Spleen (tissue), 13 donors: ENCODE results near the gene ZFP28. TPM values are rescaled to one million over a fixed set of nuclear protein-coding genes. Genes with fewer than 3 reads are reported as not detected.

Source experiments
- DNase-seq: peaks from one replicate; pipeline ENCODE4 v3.0.0-alpha.2; 2020
- H3K27ac ChIP-seq, 8 donors: fragments of 200-600 bp; sonication (generic) in 7 of 8; 1 replicate in 4 of 8; 2 replicates in 4 of 8; pipeline versions ENCODE4 v1.5.0 to v1.8.0; 2016 to 2021; ENCODE audit warnings: inconsistent platforms in 4 of 8, mild to moderate bottlenecking in 4 of 8, moderate library complexity in 1 of 8
- H3K27me3 ChIP-seq, 7 donors: fragments of 200-600 bp; sonication (generic) in 6 of 7; replicated peaks in 1 of 7; 1 replicate in 4 of 7; 2 replicates in 3 of 7; pipeline versions ENCODE4 v1.5.0 to v1.8.0; 2016 to 2021; ENCODE audit warnings: inconsistent platforms in 3 of 7, mild to moderate bottlenecking in 1 of 7
- H3K36me3 ChIP-seq, 6 donors: fragments of 200-600 bp; sonication (generic) in 5 of 6; 1 replicate in 4 of 6; 2 replicates in 2 of 6; pipeline versions ENCODE4 v1.5.0 to v1.8.0; 2016 to 2021; ENCODE audit warnings: inconsistent platforms in 2 of 6
- H3K4me1 ChIP-seq, 6 donors: fragments of 200-600 bp; sonication (generic) in 5 of 6; 1 replicate in 3 of 6; 2 replicates in 3 of 6; pipeline versions ENCODE4 v1.5.0 to v1.8.0; 2016 to 2021; ENCODE audit warnings: inconsistent platforms in 3 of 6
- H3K4me3 ChIP-seq, 8 donors: fragments of 200-600 bp; sonication (generic) in 7 of 8; 1 replicate in 4 of 8; 2 replicates in 4 of 8; pipeline versions ENCODE4 v1.5.0 to v1.8.0; 2016 to 2021; ENCODE audit warnings: inconsistent platforms in 4 of 8, mild to moderate bottlenecking in 4 of 8, moderate library complexity in 2 of 8
- H3K9me3 ChIP-seq, 8 donors: fragments of 200-600 bp; sonication (generic) in 7 of 8; 1 replicate in 4 of 8; 2 replicates in 4 of 8; pipeline versions ENCODE4 v1.5.0 to v1.8.0; 2016 to 2021; ENCODE audit warnings: inconsistent platforms in 4 of 8
- POLR2A ChIP-seq, 3 donors: fragments of 450-650 bp; IDR thresholded peaks; one replicate each; pipeline ENCODE4 v1.5.1; 2017; ENCODE audit warnings: antibody characterized with exemption in 3 of 3, mild to moderate bottlenecking in 1 of 3
- POLR2AphosphoS5 ChIP-seq, 3 donors: sonication (generic); formaldehyde crosslinking; IDR thresholded peaks; one replicate each; pipeline ENCODE4 v1.5.1; 2017; ENCODE audit warnings: antibody characterized with exemption in 3 of 3
- WGBS, 5 donors: extraction: QIAGEN DNeasy Blood & Tissue Kit in 3 of 5; methylation state at CpG; one replicate each; pipeline versions ENCODE4 v1.1.5 to v1.1.7; 2013 to 2018; 5-methylcytosine and 5-hydroxymethylcytosine counted together
- intact Hi-C: fragments of 100-400 bp; cut with DNase I; formaldehyde crosslinking; loops from one replicate; pipeline ENCODE4 v1.15.0; 2023; ENCODE audit warnings: low total_unique reads
- long read RNA-seq, 2 donors: transcript quantifications; one replicate each; lab custom pipeline, GENCODE V29; 2026
- polyA plus RNA-seq, 3 donors: library from polyadenylated mRNA; stranded (reverse); fragments of 200-250 nt; gene quantifications; one replicate each; pipeline ENCODE4 v1.2.1, GENCODE V29; 2013
- total RNA-seq, 7 donors: library from RNA; depleted of rRNA in 3 of 7; stranded (reverse); fragments of >200 nt in 3 of 7; fragmentation: NEBNext Ultra II Directional in 4 of 7; extraction: Animal tissue kit (Norgen Biotek cat#: 25700) in 4 of 7; gene quantifications; one replicate each; pipeline versions ENCODE4 v1.1.0 to v1.2.1, GENCODE V29; 2016 to 2021
- TF ChIP-seq, protein P1 (sequence below), 11 experiments: fragments of 200-600 bp in 7 of 11; fragments of 450-650 bp in 4 of 11; sonication (generic) in 4 of 11; IDR thresholded peaks in 8 of 11; conservative IDR thresholded peaks in 3 of 11; 1 replicate in 7 of 11; 2 replicates in 4 of 11; pipeline versions ENCODE4 v1.4.0 to v1.8.0; 2016 to 2021; ENCODE audit warnings: antibody characterized with exemption in 11 of 11, inconsistent platforms in 4 of 11, mild to moderate bottlenecking in 1 of 11
- donor health status: healthy with polysubstance abuse.
- donor health status: DM: no; HTN: no; CAD: no; lungs with moderate emphysema.
- donor health status: DM: no; HTN: no; CAD: no.
- donor health status: Bipolar disorder and iron deficiency.
- donor health status: healthy.
- donor health status: DM: no; HTN: no; CAD: no.
- donor health status: DM: yes; HTN: yes; CAD: no.

The ZFP28 gene
- total RNA-seq (1 to 10 TPM; 4.7 to 8.1 (median 5.5) TPM), polyA plus RNA-seq (1 to 10 TPM; 2.0 to 2.7 (median 2.6) TPM)
- long read RNA-seq, donor 1, full-length matches to known transcripts = 2 of 2 reads
- long read RNA-seq, donor 1, partial matches to known transcripts = 0 of 2 reads
- long read RNA-seq, donor 1, other reads (novel, unspliced or antisense) = 0 of 2 reads
- long read RNA-seq, donor 2, full-length matches to known transcripts = 1 of 1 reads
- long read RNA-seq, donor 2, partial matches to known transcripts = 0 of 1 reads
- long read RNA-seq, donor 2, other reads (novel, unspliced or antisense) = 0 of 1 reads

DNA sequence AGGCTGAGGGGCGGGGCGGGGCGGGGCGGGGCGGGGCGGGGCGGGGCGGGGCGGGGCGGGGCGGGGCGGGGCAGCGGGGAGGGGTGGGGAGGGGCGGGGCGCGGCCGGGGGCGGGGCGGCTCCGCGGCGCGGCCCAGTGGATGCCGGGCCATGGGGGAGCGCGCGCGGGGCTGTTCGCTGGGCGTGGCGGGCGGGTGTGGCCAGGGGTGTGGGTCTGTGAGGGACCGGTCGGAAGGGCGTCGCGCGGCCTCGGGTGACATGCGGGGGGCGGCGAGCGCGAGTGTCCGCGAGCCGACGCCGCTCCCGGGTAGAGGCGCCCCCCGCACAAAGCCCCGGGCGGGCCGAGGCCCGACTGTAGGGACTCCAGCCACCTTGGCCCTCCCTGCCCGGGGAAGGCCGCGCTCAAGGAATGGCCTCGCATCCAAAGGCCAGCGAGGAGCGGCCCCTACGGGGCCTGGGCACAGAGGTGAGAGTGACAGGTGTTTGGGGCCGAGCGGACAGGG lies at the start of gene ZFP28:
Gene ZFP28, plus strand, starts transcription at position 188 of the 503 bp plus-strand sequence. Its CDS starts 71 bp downstream, at position 259.
- no peaks in the 10 kb centered on the region for H3K27me3 ChIP-seq
- peaks cover 0 to 20% (median 8%) of the 10 kb centered on the region in 6 donors for H3K4me1 ChIP-seq
- peak within 1 kb of the TSS; percentile 93 to 99 (median 95) for H3K27ac ChIP-seq
- H3K9me3 ChIP-seq = peaks cover 13 to 96% (median 86%) of the 10 kb centered on the region in 8 donors
- DNase-seq = peak; percentile 94
- TF ChIP-seq, protein P1, sequence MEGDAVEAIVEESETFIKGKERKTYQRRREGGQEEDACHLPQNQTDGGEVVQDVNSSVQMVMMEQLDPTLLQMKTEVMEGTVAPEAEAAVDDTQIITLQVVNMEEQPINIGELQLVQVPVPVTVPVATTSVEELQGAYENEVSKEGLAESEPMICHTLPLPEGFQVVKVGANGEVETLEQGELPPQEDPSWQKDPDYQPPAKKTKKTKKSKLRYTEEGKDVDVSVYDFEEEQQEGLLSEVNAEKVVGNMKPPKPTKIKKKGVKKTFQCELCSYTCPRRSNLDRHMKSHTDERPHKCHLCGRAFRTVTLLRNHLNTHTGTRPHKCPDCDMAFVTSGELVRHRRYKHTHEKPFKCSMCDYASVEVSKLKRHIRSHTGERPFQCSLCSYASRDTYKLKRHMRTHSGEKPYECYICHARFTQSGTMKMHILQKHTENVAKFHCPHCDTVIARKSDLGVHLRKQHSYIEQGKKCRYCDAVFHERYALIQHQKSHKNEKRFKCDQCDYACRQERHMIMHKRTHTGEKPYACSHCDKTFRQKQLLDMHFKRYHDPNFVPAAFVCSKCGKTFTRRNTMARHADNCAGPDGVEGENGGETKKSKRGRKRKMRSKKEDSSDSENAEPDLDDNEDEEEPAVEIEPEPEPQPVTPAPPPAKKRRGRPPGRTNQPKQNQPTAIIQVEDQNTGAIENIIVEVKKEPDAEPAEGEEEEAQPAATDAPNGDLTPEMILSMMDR (IDR thresholded peaks at IDR 0.05 in 8 of 11, conservative IDR thresholded peaks at IDR 0.05 in 3 of 11) = no peak
- TF ChIP-seq POLR2AphosphoS5 (IDR thresholded peaks at IDR 0.05) (no peak), POLR2A (IDR thresholded peaks at IDR 0.05) (no peak)
- H3K4me3 ChIP-seq = peak within 1 kb of the TSS; percentile 58 to 90 (median 68)
- intact Hi-C loops = no loop called here
- WGBS, 5 donors = 1 to 18% (median 5%) methylated on average over 11 to 53 of the region's 65 CpGs
- H3K36me3 ChIP-seq = peaks cover 0 to 53% (median 13%) of the 10 kb centered on the region in 6 donors

GRCh38 chr19:56491399-56491798 lies 47.3 kb upstream of the ZFP28 start:
- Histone ChIP-seq H3K36me3 (peaks cover 0 to 68% (median 14%) of the 10 kb centered on the region in 6 donors), H3K9me3 (peaks cover 4 to 100% (median 99%) of the 10 kb centered on the region in 8 donors), H3K4me3 (no peak overlapping the region), H3K4me1 (no peaks in the 10 kb centered on the region), H3K27me3 (no peaks in the 10 kb centered on the region), H3K27ac (no peak overlapping the region)
- intact Hi-C loops = no loop called here
- no peak for DNase-seq
- 88 to 94% (median 90%) methylated on average over 3 of the region's 3 CpGs for WGBS, 5 donors
- no peak for TF ChIP-seq POLR2AphosphoS5 (IDR thresholded peaks at IDR 0.05)
- TF ChIP-seq, protein P1 (IDR thresholded peaks at IDR 0.05 in 8 of 11, conservative IDR thresholded peaks at IDR 0.05 in 3 of 11) = no peak
- TF ChIP-seq POLR2A (IDR thresholded peaks at IDR 0.05) = no peak

GRCh38 chr19:56504581-56504980 lies 34.2 kb upstream of the ZFP28 start:
- WGBS, 5 donors = 86 to 97% (median 92%) methylated on average over 2 of the region's 2 CpGs
- no peak for DNase-seq
- Histone ChIP-seq H3K27me3 (peaks cover 0 to 4% (median 0%) of the 10 kb centered on the region in 7 donors), H3K36me3 (no peaks in the 10 kb centered on the region), H3K9me3 (peaks cover 0 to 99% (median 79%) of the 10 kb centered on the region in 8 donors), H3K4me1 (peaks cover 0 to 15% (median 12%) of the 10 kb centered on the region in 6 donors), H3K27ac (no peak overlapping the region), H3K4me3 (no peak overlapping the region)
- TF ChIP-seq, protein P1 (IDR thresholded peaks at IDR 0.05 in 8 of 11, conservative IDR thresholded peaks at IDR 0.05 in 3 of 11) = no peak
- TF ChIP-seq POLR2AphosphoS5 (IDR thresholded peaks at IDR 0.05) (no peak), POLR2A (IDR thresholded peaks at IDR 0.05) (no peak)
- intact Hi-C loops = no loop called here
